Omental fat pad (tissue), 4 donors: ENCODE measurements around the gene FAM120C. TPM values are rescaled to one million over a fixed set of nuclear protein-coding genes. Genes with fewer than 3 reads are reported as not detected.

ENCODE experiments used
- ATAC-seq: fragments of 150-250 bp; one replicate; pipeline ENCODE4 v1.9.1; 2016; ENCODE audit warnings: mild to moderate bottlenecking, moderate library complexity; ENCODE audit not compliant: low FRiP score
- DNase-seq: peaks from one replicate; pipeline ENCODE4 v3.0.0-alpha.2; 2019; ENCODE audit warnings: low spot score
- total RNA-seq, 4 donors: library from RNA; depleted of rRNA; stranded (reverse); fragments of >200 nt; gene quantifications; one replicate each; pipeline ENCODE4 v1.1.0, GENCODE V29; 2016
- TF ChIP-seq, protein P1 (sequence below), 3 donors: fragments of 450-650 bp; IDR thresholded peaks; one replicate each; pipeline ENCODE4 v1.5.1; 2016 to 2017; ENCODE audit warnings: antibody characterized with exemption in 3 of 3, mild to moderate bottlenecking in 3 of 3, moderate library complexity in 2 of 3

FAM120C gene
- total RNA-seq, 4 donors from 2014 or later: 9.7 to 11.8 (median 11.8) TPM

DNA sequence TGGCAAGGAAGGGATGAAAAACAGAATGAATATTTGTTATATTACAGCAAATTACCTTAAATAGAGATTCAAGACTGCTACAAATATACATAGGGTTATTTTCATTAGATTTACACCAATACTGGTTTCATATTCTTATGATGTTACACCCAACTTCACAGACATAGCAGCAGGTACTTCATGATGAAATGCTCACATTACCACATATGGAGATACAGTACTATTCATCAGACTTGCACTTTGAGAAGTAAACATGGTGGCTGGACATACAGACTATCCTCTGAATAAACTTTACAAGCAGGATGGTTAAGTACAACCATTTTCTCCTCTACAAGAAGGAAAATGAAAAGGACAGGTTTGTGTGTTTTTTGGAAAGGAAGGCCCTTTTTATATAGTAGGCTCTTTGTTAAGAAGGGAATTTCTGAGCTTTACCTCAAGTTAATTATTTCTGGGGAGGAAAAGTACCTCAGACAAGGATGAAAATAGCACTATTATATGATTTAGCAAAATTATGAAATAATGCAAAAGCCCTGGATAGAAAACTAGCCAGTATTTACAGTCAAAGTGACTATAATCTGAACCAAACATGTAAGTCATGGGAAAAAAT is 12.0 kb upstream of the FAM120C start:
- TF ChIP-seq, protein P1, sequence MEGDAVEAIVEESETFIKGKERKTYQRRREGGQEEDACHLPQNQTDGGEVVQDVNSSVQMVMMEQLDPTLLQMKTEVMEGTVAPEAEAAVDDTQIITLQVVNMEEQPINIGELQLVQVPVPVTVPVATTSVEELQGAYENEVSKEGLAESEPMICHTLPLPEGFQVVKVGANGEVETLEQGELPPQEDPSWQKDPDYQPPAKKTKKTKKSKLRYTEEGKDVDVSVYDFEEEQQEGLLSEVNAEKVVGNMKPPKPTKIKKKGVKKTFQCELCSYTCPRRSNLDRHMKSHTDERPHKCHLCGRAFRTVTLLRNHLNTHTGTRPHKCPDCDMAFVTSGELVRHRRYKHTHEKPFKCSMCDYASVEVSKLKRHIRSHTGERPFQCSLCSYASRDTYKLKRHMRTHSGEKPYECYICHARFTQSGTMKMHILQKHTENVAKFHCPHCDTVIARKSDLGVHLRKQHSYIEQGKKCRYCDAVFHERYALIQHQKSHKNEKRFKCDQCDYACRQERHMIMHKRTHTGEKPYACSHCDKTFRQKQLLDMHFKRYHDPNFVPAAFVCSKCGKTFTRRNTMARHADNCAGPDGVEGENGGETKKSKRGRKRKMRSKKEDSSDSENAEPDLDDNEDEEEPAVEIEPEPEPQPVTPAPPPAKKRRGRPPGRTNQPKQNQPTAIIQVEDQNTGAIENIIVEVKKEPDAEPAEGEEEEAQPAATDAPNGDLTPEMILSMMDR (IDR thresholded peaks at IDR 0.05): no peak
- ATAC-seq: no peak
- no peak for DNase-seq

DNA sequence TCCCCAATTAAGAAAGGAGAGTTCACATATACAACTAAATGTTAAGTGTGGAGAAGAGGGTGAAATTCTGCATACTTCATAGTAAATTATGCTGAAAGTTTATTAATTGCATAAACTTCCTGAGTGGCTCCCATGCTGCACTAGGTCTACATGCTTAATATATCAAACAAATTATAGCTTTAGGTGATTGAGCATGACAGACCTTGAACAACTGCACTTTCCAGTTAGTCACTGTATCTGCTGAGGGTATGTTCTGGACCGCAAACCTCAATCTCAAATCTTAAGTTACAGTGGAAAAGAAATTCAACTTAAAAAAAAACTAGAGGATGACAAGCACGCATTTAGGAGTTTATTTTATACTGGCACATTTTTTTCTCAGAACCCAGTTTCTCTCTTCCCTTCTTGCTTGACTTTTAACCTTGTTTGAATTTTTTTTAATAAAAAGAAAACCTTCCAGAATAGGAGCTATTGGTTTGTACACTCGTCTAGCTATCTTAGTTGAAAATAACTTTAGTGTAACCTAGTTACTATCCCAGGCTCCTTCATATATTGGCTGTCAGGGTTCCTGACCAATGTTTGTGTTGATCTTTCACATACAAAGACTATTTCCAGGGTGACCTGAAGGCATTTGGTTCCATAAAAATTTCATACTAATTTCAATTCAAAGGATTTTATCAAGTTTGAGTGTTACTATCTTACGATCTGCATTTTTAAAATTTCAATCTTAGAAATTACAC is 10.2 kb upstream of the FAM120C start:
- no peak for ATAC-seq
- TF ChIP-seq, protein P1 (IDR thresholded peaks at IDR 0.05): no peak
- no peak for DNase-seq

DNA sequence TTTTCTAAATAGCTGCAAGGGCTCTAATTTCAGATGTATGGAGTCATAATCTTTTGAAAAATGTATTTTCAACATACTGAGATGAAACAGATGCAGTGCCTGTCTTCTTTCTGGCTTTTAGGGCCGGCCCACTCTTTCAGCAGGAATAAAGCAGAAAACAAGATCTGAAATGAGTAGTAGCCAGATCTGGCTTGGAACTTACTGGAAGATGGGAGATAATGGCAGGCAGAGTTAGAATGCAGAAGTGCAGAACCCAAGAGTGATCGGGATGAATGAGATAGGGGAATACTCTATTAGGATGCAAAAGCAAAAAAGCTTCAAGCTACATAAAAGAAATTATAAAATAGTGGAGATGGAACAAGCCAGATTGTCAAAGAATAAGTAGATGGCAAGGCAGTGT is 1.4 kb upstream of the FAM120C start:
- TF ChIP-seq, protein P1 (IDR thresholded peaks at IDR 0.05): no peak
- DNase-seq (no peak), ATAC-seq (no peak)

DNA sequence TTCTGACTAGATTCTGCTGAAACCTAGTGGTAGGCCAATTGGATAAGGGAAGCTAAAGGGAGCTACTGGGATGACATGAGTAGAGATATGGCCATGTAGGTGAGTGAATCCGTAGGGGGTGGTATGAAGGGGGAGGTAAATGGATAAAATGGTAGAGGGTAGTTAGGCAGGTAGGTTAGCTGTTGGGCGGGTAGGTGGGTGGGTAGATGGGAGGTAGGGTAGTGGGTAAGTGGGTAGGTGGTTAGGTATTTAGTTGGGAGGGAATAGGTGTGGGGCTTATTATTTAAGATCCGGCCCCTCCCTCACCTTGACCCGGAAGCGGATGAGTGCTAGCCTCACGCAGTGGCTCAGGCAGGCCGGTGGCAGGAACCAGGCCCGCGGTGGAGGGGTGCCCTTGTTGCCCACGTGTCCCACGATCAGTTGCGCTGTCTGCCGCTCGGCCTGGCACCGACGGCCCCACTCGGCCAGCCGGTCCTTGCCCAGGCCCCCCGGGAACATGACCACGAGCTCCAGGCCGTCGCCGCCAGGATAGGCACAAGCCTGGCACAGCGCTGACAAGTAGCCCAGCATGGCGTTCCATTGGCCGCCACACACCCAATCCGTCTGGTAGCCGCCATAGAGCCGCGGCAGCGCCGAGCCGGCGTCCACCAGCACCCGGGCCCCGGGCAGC is 725 bp downstream of the FAM120C start:
- TF ChIP-seq, protein P1 (IDR thresholded peaks at IDR 0.05): no peak
- peak; percentile 74 for ATAC-seq
- DNase-seq: no peak

DNA sequence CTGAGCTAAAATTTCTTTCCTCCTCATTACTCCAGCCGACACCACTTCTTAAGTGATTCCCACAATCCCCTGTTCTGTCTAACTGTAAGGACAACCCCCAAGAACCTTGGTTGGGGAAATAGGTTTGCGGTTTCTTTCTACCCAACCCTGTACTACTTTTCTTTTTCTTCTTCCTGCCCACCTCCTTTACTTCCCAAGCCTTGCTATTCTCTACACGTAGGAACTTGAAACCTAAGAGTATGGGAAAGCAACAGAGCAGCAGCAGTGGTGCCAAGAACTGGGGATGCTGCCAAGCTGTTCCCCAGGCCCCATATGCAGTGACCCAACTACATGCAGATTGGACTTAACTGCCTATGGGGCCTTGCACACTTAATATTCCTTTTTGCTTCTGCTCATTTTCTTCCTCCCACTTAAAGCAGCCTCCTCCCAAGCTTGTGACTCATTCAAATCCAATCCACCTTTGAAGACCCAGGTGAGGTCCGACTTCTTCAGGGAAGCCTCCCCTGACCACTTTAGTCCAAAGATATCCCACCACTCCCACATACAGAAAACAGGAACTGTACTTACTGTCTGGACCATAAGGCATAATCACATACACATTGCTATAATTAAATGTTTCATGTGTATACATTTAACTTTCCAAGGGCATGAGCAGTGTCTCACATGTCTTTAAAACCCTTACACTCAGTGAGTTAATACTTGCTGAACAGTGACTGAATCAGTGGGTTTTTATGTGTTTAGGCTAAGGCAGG is 1.7 kb downstream of the FAM120C start:
- ATAC-seq (no peak), DNase-seq (no peak)
- TF ChIP-seq, protein P1 (IDR thresholded peaks at IDR 0.05): no peak

DNA sequence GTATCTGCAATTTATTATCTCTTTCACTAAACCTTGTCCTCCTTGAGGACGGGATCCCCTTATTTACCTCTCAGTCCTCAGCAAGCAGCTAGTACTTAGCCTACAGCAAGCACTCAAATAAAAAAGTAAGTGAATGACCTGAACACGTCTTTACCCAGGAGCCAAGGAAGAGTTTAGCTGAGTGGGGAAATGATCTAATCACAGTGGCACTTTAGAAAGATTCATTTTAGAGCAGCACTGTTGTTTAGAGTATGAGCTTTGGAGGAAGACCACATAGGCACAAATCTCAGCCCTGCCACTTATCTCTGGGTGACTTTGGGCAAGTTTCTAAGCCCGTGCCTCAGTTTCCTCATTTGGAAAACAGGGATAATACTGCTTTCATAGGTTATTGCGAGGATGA is 2.7 kb downstream of the FAM120C start:
- TF ChIP-seq, protein P1 (IDR thresholded peaks at IDR 0.05): no peak
- no peak for DNase-seq
- no peak for ATAC-seq
